ENCODE measurements around the gene SPOCK1. TPM values are rescaled to one million over a fixed set of nuclear protein-coding genes. Genes with fewer than 3 reads are reported as not detected.

Gene SPOCK1
- total RNA-seq, 1 experiment from 2014 or later: 9.8 TPM

- BruUV-seq (replicated peaks): no TSS peak
- no peaks in the 10 kb centered on the region for H3K4me1 ChIP-seq (ENCODE audit: insufficient read depth, low read length)
- no peaks in the 10 kb centered on the region for H3K9me2 ChIP-seq (replicated peaks; ENCODE audit: low read length)
- DNase-seq (no peak), ATAC-seq (no peak)
- no peaks in the 10 kb centered on the region for H3K79me2 ChIP-seq (ENCODE audit: low read length)
- POLR2A ChIA-PET (ENCODE audit: unreplicated experiment): no interaction called here
- H2AFZ ChIP-seq (ENCODE audit: low read length): no peak overlapping the region
- H3K27me3 ChIP-seq (ENCODE audit: low read length): no peaks in the 10 kb centered on the region
- intact Hi-C loops (cut with micrococcal nuclease): no loop called here
- TF ChIP-seq EZH2phosphoT487 (IDR thresholded peaks at IDR 0.05; ENCODE audit: borderline replicate concordance, low read length) (no peak), EZH2 (IDR thresholded peaks at IDR 0.05; ENCODE audit: low read length, unreplicated experiment) (no peak)
- TF ChIP-seq, protein P1, sequence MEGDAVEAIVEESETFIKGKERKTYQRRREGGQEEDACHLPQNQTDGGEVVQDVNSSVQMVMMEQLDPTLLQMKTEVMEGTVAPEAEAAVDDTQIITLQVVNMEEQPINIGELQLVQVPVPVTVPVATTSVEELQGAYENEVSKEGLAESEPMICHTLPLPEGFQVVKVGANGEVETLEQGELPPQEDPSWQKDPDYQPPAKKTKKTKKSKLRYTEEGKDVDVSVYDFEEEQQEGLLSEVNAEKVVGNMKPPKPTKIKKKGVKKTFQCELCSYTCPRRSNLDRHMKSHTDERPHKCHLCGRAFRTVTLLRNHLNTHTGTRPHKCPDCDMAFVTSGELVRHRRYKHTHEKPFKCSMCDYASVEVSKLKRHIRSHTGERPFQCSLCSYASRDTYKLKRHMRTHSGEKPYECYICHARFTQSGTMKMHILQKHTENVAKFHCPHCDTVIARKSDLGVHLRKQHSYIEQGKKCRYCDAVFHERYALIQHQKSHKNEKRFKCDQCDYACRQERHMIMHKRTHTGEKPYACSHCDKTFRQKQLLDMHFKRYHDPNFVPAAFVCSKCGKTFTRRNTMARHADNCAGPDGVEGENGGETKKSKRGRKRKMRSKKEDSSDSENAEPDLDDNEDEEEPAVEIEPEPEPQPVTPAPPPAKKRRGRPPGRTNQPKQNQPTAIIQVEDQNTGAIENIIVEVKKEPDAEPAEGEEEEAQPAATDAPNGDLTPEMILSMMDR (conservative IDR thresholded peaks at IDR 0.05; ENCODE audit: low read depth, low read length): no peak
- no peak overlapping the region for H3K4me3 ChIP-seq (ENCODE audit: low read length)
- no peak overlapping the region for H3K4me2 ChIP-seq (ENCODE audit: low read length)
- H4K20me1 ChIP-seq (ENCODE audit: low read length): no peaks in the 10 kb centered on the region
- H3K27ac ChIP-seq (ENCODE audit: low read length): no peak overlapping the region
- CTCF ChIA-PET: no interaction called here
- H3K9ac ChIP-seq (ENCODE audit: low read length): no peak overlapping the region
- no peaks in the 10 kb centered on the region for H3K9me3 ChIP-seq (ENCODE audit: low read length)
- H3K36me3 ChIP-seq (ENCODE audit: low read depth, low read length): no peaks in the 10 kb centered on the region
- no peaks in the 10 kb centered on the region for H3F3A ChIP-seq (ENCODE audit: low read length, unreplicated experiment)
Observed at GRCh38 chr5:136992796-136993489, 506.2 kb downstream of the SPOCK1 start.

- DNase-seq (no peak), ATAC-seq (no peak)
- intact Hi-C loops (cut with micrococcal nuclease): no loop called here
- no peak overlapping the region for H3K9ac ChIP-seq (ENCODE audit: low read length)
- BruUV-seq (replicated peaks): no TSS peak
- no peak overlapping the region for H3K4me2 ChIP-seq (ENCODE audit: low read length)
- H3K4me3 ChIP-seq (ENCODE audit: low read length): no peak overlapping the region
- H3K9me3 ChIP-seq (ENCODE audit: low read length): no peaks in the 10 kb centered on the region
- H2AFZ ChIP-seq (ENCODE audit: low read length): no peak overlapping the region
- H3K79me2 ChIP-seq (ENCODE audit: low read length): no peaks in the 10 kb centered on the region
- H3F3A ChIP-seq (ENCODE audit: low read length, unreplicated experiment): no peaks in the 10 kb centered on the region
- no peaks in the 10 kb centered on the region for H3K9me2 ChIP-seq (replicated peaks; ENCODE audit: low read length)
- POLR2A ChIA-PET (ENCODE audit: unreplicated experiment): no interaction called here
- no peaks in the 10 kb centered on the region for H3K36me3 ChIP-seq (ENCODE audit: low read depth, low read length)
- H3K4me1 ChIP-seq (ENCODE audit: insufficient read depth, low read length): peaks cover 10% of the 10 kb centered on the region
- H3K27ac ChIP-seq (ENCODE audit: low read length): no peak overlapping the region
- TF ChIP-seq EZH2 (IDR thresholded peaks at IDR 0.05; ENCODE audit: low read length, unreplicated experiment) (no peak), EZH2phosphoT487 (IDR thresholded peaks at IDR 0.05; ENCODE audit: borderline replicate concordance, low read length) (no peak)
- H4K20me1 ChIP-seq (ENCODE audit: low read length): no peaks in the 10 kb centered on the region
- H3K27me3 ChIP-seq (ENCODE audit: low read length): no peaks in the 10 kb centered on the region
- CTCF ChIA-PET: no interaction called here
Observed at GRCh38 chr5:136985785-136986475, 513.2 kb downstream of the SPOCK1 start.

DNA sequence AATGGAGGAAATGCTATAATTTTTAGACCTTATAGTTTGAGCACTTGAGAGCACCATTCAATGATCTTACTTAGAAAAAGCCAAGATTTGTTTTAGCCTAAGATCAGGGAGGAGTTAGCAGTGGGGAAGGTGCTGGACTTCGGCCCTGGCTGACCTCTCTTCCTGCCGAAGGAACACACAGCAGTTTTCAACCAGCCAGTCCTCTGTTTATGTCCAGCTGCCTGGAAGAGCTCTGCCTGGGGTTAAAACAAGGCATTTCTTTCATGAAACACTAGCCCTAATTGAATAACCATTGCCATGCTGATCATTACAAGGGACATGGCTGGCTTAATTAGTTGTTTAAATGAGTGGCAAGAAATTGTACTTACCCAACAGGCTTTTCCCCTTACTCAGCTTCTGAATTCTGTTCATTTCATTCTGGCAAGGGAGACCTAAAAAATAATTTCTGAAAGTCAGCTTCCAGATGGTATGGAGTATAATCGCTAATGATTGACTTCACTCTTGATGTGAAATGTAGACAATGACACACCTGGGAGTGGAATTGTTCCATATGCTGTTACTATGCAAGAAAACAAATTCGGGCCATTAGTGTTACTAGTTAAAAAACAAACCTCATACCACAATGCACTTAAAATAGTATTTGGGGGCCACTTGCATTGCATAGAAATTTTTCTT, 514.2 kb downstream of the SPOCK1 start:
- H3K27ac ChIP-seq (ENCODE audit: low read length): no peak overlapping the region
- intact Hi-C loops (cut with micrococcal nuclease): no loop called here

More for the DNA sequence above, 514.2 kb downstream of the SPOCK1 start:
- no peak overlapping the region for H2AFZ ChIP-seq (ENCODE audit: low read length)
- no peaks in the 10 kb centered on the region for H3K27me3 ChIP-seq (ENCODE audit: low read length)
- DNase-seq (no peak), ATAC-seq (no peak)
- H4K20me1 ChIP-seq (ENCODE audit: low read length): no peaks in the 10 kb centered on the region
- H3K4me1 ChIP-seq (ENCODE audit: insufficient read depth, low read length): peaks cover 10% of the 10 kb centered on the region
- no peak overlapping the region for H3K4me3 ChIP-seq (ENCODE audit: low read length)
- H3K9me2 ChIP-seq (replicated peaks; ENCODE audit: low read length): no peaks in the 10 kb centered on the region
- H3K79me2 ChIP-seq (ENCODE audit: low read length): no peaks in the 10 kb centered on the region
- TF ChIP-seq, protein P1 (conservative IDR thresholded peaks at IDR 0.05; ENCODE audit: low read depth, low read length): no peak
- TF ChIP-seq EZH2 (IDR thresholded peaks at IDR 0.05; ENCODE audit: low read length, unreplicated experiment) (no peak), EZH2phosphoT487 (IDR thresholded peaks at IDR 0.05; ENCODE audit: borderline replicate concordance, low read length) (no peak)
- H3K36me3 ChIP-seq (ENCODE audit: low read depth, low read length): no peaks in the 10 kb centered on the region
- H3F3A ChIP-seq (ENCODE audit: low read length, unreplicated experiment): no peaks in the 10 kb centered on the region
- H3K9me3 ChIP-seq (ENCODE audit: low read length): no peaks in the 10 kb centered on the region
- ChIA-PET CTCF (no interaction called here), POLR2A (ENCODE audit: unreplicated experiment) (no interaction called here)
- no peak overlapping the region for H3K9ac ChIP-seq (ENCODE audit: low read length)
- no TSS peak for BruUV-seq (replicated peaks)
- no peak overlapping the region for H3K4me2 ChIP-seq (ENCODE audit: low read length)
